Mesothelial cell of epicardium (in vitro differentiated cells): ENCODE results near the gene TNFRSF17. TPM values are rescaled to one million over a fixed set of nuclear protein-coding genes. Genes with fewer than 3 reads are reported as not detected.

ENCODE experiments used
- DNase-seq, 2 experiments: peaks; one replicate each; pipeline ENCODE4 v3.0.0; 2021; ENCODE audit warnings: low spot score in 2 of 2; ENCODE audit not compliant: unreplicated experiment in 2 of 2
- H3K27ac Mint-ChIP-seq: 2 replicates; pipeline ENCODE4 v1.8.0; 2021; ENCODE audit warnings: mixed read lengths
- H3K27me3 Mint-ChIP-seq: 2 replicates; pipeline ENCODE4 v1.8.0; 2021; ENCODE audit warnings: low read depth, mixed read lengths
- H3K36me3 Mint-ChIP-seq: 2 replicates; pipeline ENCODE4 v1.8.0; 2021; ENCODE audit warnings: mixed read lengths
- H3K4me1 Mint-ChIP-seq: 2 replicates; pipeline ENCODE4 v1.8.0; 2021; ENCODE audit warnings: mixed read lengths
- H3K4me3 Mint-ChIP-seq: 2 replicates; pipeline ENCODE4 v1.8.0; 2021; ENCODE audit warnings: mild to moderate bottlenecking, moderate library complexity, mixed read lengths
- H3K9me3 Mint-ChIP-seq: 2 replicates; pipeline ENCODE4 v1.8.0; 2021; ENCODE audit warnings: mixed read lengths
- total RNA-seq: library from RNA; stranded (reverse); gene quantifications from 3 replicates; pipeline ENCODE4 v1.2.1, GENCODE V29; 2021
- TF ChIP-seq, protein P1 (sequence below): fragments of 200-600 bp; sonication (generic); IDR thresholded peaks from one replicate; pipeline ENCODE4 v1.5.0; 2021; ENCODE audit warnings: antibody characterized with exemption; ENCODE audit not compliant: unreplicated experiment

Gene TNFRSF17
- total RNA-seq, 1 donor from 2014 or later: not detected

DNA sequence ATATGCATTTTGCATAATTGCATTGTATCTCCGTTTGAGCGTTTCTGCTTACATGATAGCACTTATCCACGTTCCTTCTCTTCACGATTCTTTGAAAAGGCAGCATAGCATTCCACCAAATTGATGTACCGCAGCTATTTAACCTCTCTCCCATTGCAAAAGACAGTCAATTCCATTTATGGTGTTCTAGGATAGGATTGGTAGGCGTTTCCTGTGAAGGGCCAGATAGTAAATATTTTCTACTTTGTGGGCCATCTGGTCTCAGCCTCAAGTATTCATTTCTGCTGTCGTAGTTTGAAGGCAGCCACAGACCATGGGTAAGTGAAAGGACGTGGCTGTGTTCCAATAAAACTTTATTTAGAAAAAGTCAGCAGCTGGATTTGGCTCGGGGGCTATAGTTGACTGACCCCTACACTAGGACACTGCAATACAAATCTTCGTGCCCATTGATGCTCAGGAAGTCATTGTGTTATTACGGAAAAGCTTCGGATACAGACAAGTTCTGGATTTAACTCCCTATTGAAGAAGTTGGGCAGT is 21.6 kb downstream of the TNFRSF17 start:
- no peaks in the 10 kb centered on the region for H3K36me3 Mint-ChIP-seq
- no peak overlapping the region for H3K4me3 Mint-ChIP-seq
- no peak overlapping the region for H3K27ac Mint-ChIP-seq
- H3K4me1 Mint-ChIP-seq: peaks cover 4% of the 10 kb centered on the region
- TF ChIP-seq, protein P1, sequence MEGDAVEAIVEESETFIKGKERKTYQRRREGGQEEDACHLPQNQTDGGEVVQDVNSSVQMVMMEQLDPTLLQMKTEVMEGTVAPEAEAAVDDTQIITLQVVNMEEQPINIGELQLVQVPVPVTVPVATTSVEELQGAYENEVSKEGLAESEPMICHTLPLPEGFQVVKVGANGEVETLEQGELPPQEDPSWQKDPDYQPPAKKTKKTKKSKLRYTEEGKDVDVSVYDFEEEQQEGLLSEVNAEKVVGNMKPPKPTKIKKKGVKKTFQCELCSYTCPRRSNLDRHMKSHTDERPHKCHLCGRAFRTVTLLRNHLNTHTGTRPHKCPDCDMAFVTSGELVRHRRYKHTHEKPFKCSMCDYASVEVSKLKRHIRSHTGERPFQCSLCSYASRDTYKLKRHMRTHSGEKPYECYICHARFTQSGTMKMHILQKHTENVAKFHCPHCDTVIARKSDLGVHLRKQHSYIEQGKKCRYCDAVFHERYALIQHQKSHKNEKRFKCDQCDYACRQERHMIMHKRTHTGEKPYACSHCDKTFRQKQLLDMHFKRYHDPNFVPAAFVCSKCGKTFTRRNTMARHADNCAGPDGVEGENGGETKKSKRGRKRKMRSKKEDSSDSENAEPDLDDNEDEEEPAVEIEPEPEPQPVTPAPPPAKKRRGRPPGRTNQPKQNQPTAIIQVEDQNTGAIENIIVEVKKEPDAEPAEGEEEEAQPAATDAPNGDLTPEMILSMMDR: no peak
- no peaks in the 10 kb centered on the region for H3K27me3 Mint-ChIP-seq
- DNase-seq: no peak
- H3K9me3 Mint-ChIP-seq: no peaks in the 10 kb centered on the region

DNA sequence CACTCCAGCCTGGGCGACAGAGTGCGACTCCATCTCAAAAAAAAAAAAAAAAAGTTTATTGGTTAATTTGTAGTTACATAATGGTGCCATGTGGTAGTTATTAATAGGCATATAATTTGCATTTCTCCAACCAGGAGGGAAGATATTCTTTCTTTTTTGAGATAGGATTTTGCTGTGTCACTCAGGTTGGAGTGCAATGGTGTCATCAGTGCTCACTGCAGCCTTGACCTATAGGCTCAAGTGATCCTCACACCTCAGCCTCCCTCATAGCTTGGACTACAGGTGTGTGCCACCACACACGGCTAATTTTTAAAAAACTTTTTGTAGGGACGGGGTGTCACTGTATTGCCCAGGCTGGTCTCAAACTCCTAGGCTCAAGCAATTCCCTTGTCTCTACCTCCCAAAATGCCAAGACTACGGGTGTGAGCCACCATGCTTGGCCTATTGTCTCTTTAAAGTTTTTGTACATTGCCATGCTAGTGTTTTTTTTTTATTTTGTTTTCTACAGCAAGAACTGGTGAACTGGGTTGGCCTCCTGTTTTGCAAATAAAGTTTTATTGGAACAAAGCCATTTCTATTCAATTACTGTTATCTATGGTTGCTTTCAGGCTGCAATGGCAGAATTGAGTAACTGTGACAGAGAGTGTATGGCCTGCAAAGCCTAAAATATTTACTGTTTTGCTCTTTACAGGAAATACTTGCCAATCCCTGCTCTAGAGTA is 23.4 kb downstream of the TNFRSF17 start:
- Mint-ChIP-seq H3K27me3 (no peaks in the 10 kb centered on the region), H3K4me3 (no peak overlapping the region), H3K27ac (no peak overlapping the region), H3K9me3 (no peaks in the 10 kb centered on the region), H3K4me1 (no peaks in the 10 kb centered on the region), H3K36me3 (no peaks in the 10 kb centered on the region)
- DNase-seq: no peak
- TF ChIP-seq, protein P1: no peak

DNA sequence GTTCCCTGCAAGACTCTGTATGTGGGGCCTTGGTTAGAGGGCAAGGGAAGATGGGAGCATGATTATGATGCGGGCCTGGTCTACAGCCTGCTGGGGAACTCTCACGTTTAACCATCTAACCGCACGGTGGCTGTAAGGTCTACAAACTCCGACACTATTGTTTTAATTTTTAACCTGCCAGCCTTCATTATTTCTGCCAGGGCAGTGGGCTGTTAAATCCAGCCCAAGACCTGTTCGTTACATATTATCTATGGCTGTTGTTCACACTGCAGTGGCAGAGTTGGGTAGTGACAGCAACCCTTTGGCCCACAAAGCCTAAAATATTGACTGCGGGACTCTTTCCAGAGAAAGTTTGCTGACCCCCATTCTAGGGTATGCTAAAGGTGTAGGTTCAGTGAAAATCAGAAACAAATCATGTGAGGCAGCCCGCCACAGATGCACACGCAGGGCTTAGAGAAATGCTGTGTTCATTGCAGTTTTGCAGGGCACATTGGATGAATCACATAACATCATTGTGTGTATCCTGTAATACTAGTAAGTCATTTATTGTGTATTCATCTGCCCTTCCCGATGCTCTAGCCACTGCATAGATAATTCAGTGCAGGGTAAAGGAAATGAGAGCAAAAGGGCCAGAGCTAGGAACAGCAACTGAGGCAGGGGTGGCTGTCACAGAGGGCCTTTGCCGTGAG is 25.8 kb downstream of the TNFRSF17 start:
- TF ChIP-seq, protein P1: no peak
- H3K9me3 Mint-ChIP-seq: no peaks in the 10 kb centered on the region
- H3K4me1 Mint-ChIP-seq: no peaks in the 10 kb centered on the region
- H3K27ac Mint-ChIP-seq: no peak overlapping the region
- no peaks in the 10 kb centered on the region for H3K36me3 Mint-ChIP-seq
- no peaks in the 10 kb centered on the region for H3K27me3 Mint-ChIP-seq
- DNase-seq: no peak
- no peak overlapping the region for H3K4me3 Mint-ChIP-seq

DNA sequence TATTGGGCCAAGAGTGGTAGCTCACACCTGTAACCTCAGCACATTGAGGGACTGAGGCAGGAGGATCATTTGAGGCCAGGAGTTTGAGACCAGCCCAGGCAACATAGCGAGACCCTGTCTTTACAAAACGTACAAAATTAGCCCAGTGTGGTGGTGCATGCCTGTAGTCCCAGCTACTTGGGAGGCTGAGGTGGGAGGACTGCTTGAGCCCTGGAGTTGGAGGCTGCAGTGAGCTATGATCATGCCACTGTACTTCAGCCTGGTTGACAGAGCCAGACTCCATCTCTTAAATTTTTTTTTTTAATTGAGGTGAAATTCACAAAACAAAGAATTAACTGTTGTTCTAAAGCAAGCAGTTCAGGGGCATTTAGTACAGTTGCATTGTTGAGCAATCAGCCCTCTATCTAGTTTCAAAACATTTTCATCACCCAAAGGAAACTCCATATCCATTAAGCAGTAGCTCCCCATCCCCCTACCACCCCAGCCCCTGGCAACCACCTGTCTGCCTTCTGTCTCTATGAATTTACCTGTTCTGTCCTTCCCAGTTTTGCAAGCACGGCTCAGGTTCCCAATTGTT is 27.1 kb downstream of the TNFRSF17 start:
- DNase-seq: no peak
- H3K36me3 Mint-ChIP-seq: no peaks in the 10 kb centered on the region
- H3K27ac Mint-ChIP-seq: no peak overlapping the region
- TF ChIP-seq, protein P1: no peak
- H3K27me3 Mint-ChIP-seq: no peaks in the 10 kb centered on the region
- no peaks in the 10 kb centered on the region for H3K4me1 Mint-ChIP-seq
- no peaks in the 10 kb centered on the region for H3K9me3 Mint-ChIP-seq
- no peak overlapping the region for H3K4me3 Mint-ChIP-seq

DNA sequence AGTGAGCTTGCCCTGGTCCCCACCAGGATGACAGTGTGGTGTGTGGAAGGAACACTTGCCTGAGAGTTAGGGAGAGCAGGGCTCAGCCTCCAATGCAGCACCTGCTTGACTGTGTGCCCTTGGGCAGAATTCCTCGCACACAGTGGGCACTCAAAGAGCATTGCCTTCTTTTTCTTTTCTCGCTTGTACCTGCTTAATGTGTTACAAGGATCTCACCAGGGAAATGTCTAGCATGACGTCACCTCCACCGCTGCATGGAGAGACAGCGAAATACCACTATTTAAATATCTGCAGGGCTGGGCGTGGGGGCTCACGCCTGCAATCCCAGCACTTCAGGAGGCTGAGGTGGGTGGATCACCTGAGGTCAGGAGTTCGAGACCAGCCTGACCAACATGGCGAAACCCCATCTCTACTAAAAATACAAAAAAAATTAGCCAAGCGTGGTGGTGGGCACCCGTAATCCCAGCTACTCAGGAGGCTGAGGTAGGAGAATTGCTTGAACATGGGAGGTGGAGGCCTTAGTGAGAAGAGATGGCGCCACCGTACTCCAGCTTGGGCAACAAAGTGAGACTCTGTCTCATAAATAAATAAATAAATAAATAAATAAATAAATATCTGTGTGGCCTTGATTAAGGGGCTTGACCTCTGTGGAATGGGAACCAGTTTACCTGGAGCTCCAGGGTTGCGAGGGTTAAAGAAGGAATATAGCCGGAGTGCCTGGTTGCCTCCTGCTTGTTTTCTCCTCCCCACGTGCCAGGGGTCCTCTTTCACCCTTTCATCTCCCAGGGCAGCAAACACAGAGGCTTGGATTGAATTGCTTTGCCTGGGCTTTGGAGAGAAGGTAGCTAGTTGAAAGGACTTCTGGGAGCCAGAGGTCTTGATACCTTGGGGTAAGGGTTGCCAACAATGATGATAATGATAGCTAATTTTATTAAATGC is 27.8 kb downstream of the TNFRSF17 start:
- no peaks in the 10 kb centered on the region for H3K9me3 Mint-ChIP-seq
- H3K4me1 Mint-ChIP-seq: no peaks in the 10 kb centered on the region
- no peak for DNase-seq
- H3K27me3 Mint-ChIP-seq: no peaks in the 10 kb centered on the region
- no peaks in the 10 kb centered on the region for H3K36me3 Mint-ChIP-seq
- no peak overlapping the region for H3K27ac Mint-ChIP-seq
- TF ChIP-seq, protein P1: no peak
- H3K4me3 Mint-ChIP-seq: no peak overlapping the region
